HG02623 (cell line): ENCODE results near the gene INHBC.

Source experiments
- ATAC-seq: cut with Tn5 transposase; IDR thresholded peaks from one replicate; pipeline ENCODE4 v1.9.1; 2021; ENCODE audit warnings: moderate library complexity; ENCODE audit not compliant: unreplicated experiment

The INHBC gene

GRCh38 chr12:57465747-57466505 lies 31.3 kb downstream of the INHBC start:
- ATAC-seq: no peak

GRCh38 chr12:57467212-57467874 lies 32.8 kb downstream of the INHBC start:
- no peak for ATAC-seq

GRCh38 chr12:57467915-57468314 lies 33.3 kb downstream of the INHBC start:
- no peak for ATAC-seq

- ATAC-seq: no peak
Measured at GRCh38 chr12:57469296-57470164, 34.9 kb downstream of the INHBC start.

GRCh38 chr12:57470286-57470969 lies 35.8 kb downstream of the INHBC start:
- no peak for ATAC-seq

- no peak for ATAC-seq
Measured at GRCh38 chr12:57470970-57471656, 36.5 kb downstream of the INHBC start.

- ATAC-seq: no peak
Measured at GRCh38 chr12:57471661-57472060, 37.1 kb downstream of the INHBC start.

GRCh38 chr12:57472391-57472790 lies 37.8 kb downstream of the INHBC start:
- ATAC-seq: no peak

- ATAC-seq: no peak
Measured at GRCh38 chr12:57473392-57473791, 38.8 kb downstream of the INHBC start.

- ATAC-seq: no peak
Measured at GRCh38 chr12:57473886-57474285, 39.3 kb downstream of the INHBC start.

GRCh38 chr12:57474430-57474829 lies 39.8 kb downstream of the INHBC start:
- no peak for ATAC-seq

GRCh38 chr12:57474862-57475261 lies 40.3 kb downstream of the INHBC start:
- ATAC-seq: no peak

GRCh38 chr12:57475271-57476161 lies 40.9 kb downstream of the INHBC start:
- ATAC-seq: no peak

- ATAC-seq: no peak
Measured at GRCh38 chr12:57476162-57476992, 41.8 kb downstream of the INHBC start.

- ATAC-seq: no peak
Measured at GRCh38 chr12:57476993-57477709, 42.6 kb downstream of the INHBC start.

GRCh38 chr12:57477710-57478681 lies 43.4 kb downstream of the INHBC start:
- ATAC-seq: no peak

- no peak for ATAC-seq
Measured at GRCh38 chr12:57479043-57479375, 44.4 kb downstream of the INHBC start.
